Endothelial cell of umbilical vein (primary cell): ENCODE measurements around the gene RAI1. TPM values are rescaled to one million over a fixed set of nuclear protein-coding genes. Genes with fewer than 3 reads are reported as not detected.

Source experiments
- BruUV-seq: library from RNA; stranded (reverse); fragments of 400-500 nt; replicated peaks from 2 replicates; lab custom pipeline; 2021; lab: Mats Ljungman, UMichigan
- CTCF ChIA-PET: fragments of 300-600, 350-600 bp; sonication (Branson Sonifier 250); formaldehyde crosslinking; loops from one replicate; lab custom pipeline; 2021; ENCODE audit warnings: antibody characterized with exemption, inconsistent platforms; lab: Charles Lee
- POLR2A ChIA-PET: fragments of 300-600, 350-600 bp; sonication (Branson Sonifier 250); formaldehyde crosslinking; loops from one replicate; lab custom pipeline; 2021; ENCODE audit warnings: antibody characterized with exemption, inconsistent platforms; lab: Charles Lee
- DNase-seq: peaks from one replicate; pipeline ENCODE4 v3.0.0-alpha.2; 2011; ENCODE audit warnings: low read depth, low spot score
- FAIRE-seq: peaks from 2 replicates; lab custom pipeline; 2011; peaks lifted over from hg19 to GRCh38; lab: Jason Lieb, UNC
- H2AFZ ChIP-seq: 2 replicates; pipeline ENCODE4 v1.6.0; 2012; ENCODE audit warnings: low read depth, low read length, control low read depth, inconsistent platforms
- H3K27ac ChIP-seq: 2 replicates; pipeline ENCODE4 v1.5.1; 2011; ENCODE audit warnings: low read depth, mild to moderate bottlenecking, control low read depth, low read length, moderate library complexity; ENCODE audit not compliant: insufficient read depth
- H3K27me3 ChIP-seq, 2 experiments: 2 replicates each; pipeline versions ENCODE4 v1.6.0 to v1.6.1; 2011; ENCODE audit warnings: low read length in 2 of 2, mixed read lengths in 1 of 2; ENCODE audit not compliant: control insufficient read depth in 2 of 2, insufficient read depth in 2 of 2
- H3K36me3 ChIP-seq, 2 experiments: 2 replicates in 1 of 2; 3 replicates in 1 of 2; pipeline ENCODE4 v1.5.1; 2011; ENCODE audit warnings: low read length in 2 of 2, mild to moderate bottlenecking in 1 of 2, moderate library complexity in 1 of 2; ENCODE audit not compliant: control insufficient read depth in 2 of 2, insufficient read depth in 2 of 2; ENCODE audit errors: extremely low read depth in 1 of 2
- H3K4me1 ChIP-seq: 3 replicates; pipeline ENCODE4 v1.5.1; 2011; ENCODE audit warnings: mild to moderate bottlenecking, low read length; ENCODE audit not compliant: control insufficient read depth, insufficient read depth; ENCODE audit errors: extremely low read depth
- H3K4me2 ChIP-seq: 2 replicates; pipeline ENCODE4 v1.6.1; 2011; ENCODE audit warnings: low read length, control low read depth, mixed read lengths; ENCODE audit not compliant: insufficient read depth
- H3K4me3 ChIP-seq, 3 experiments: fragments of 200-600 bp in 1 of 3; sonication (generic), shearing (Covaris generic) in 1 of 3; replicated peaks in 1 of 3; 2 replicates each; pipeline ENCODE4 v1.5.1; 2011 to 2016; ENCODE audit warnings: control low read depth in 3 of 3, low read length in 3 of 3, mild to moderate bottlenecking in 2 of 3, inconsistent platforms in 1 of 3, low read depth in 1 of 3, moderate library complexity in 1 of 3; ENCODE audit not compliant: insufficient read depth in 1 of 3
- H3K79me2 ChIP-seq: 2 replicates; pipeline ENCODE4 v1.6.0; 2012; ENCODE audit warnings: low read length, inconsistent platforms; ENCODE audit not compliant: control insufficient read depth, insufficient read depth
- H3K9ac ChIP-seq: replicated peaks from 2 replicates; pipeline ENCODE3; 2011; ENCODE audit warnings: low read length, control low read depth; ENCODE audit not compliant: insufficient read depth; ENCODE audit errors: extremely low read depth
- H3K9me1 ChIP-seq: replicated peaks from 3 replicates; pipeline ENCODE4 v1.6.0; 2011; ENCODE audit warnings: mild to moderate bottlenecking, low read length; ENCODE audit not compliant: control insufficient read depth, insufficient read depth; ENCODE audit errors: extremely low read depth
- H3K9me3 ChIP-seq: replicated peaks from 2 replicates; pipeline ENCODE4 v1.5.1; 2012; ENCODE audit warnings: low read length, inconsistent platforms; ENCODE audit not compliant: control insufficient read depth, insufficient read depth
- H4K20me1 ChIP-seq: replicated peaks from 2 replicates; pipeline ENCODE3; 2011; ENCODE audit warnings: mild to moderate bottlenecking, low read length; ENCODE audit not compliant: control insufficient read depth, insufficient read depth; ENCODE audit errors: extremely low read depth
- CTCF ChIP-seq, 2 donors: IDR thresholded peaks; 1 replicate in 1 of 2; 2 replicates in 1 of 2; pipeline ENCODE4 v1.5.1; 2011; ENCODE audit warnings: low read length in 2 of 2, mild to moderate bottlenecking in 2 of 2, moderate library complexity in 2 of 2, control low read depth in 1 of 2, inconsistent platforms in 1 of 2, low read depth in 1 of 2; ENCODE audit not compliant: insufficient read depth in 1 of 2; ENCODE audit errors: extremely low read depth in 1 of 2
- EZH2 ChIP-seq: IDR thresholded peaks from 2 replicates; pipeline ENCODE4 v1.6.1; 2012; ENCODE audit warnings: borderline replicate concordance, low read depth, mild to moderate bottlenecking, moderate library complexity, low read length, inconsistent platforms; ENCODE audit not compliant: severe bottlenecking
- FOS ChIP-seq: IDR thresholded peaks from 2 replicates; pipeline ENCODE4 v1.6.1; 2011; ENCODE audit warnings: mild to moderate bottlenecking, low read length, moderate library complexity, borderline replicate concordance; ENCODE audit not compliant: insufficient read depth
- GATA2 ChIP-seq: IDR thresholded peaks from 2 replicates; pipeline ENCODE4 v1.7.0; 2011; ENCODE audit warnings: low read depth, mild to moderate bottlenecking, moderate library complexity, mixed read lengths, low read length; ENCODE audit not compliant: insufficient read length, insufficient read depth
- JUN ChIP-seq: IDR thresholded peaks from 2 replicates; pipeline ENCODE4 v1.6.1; 2011; ENCODE audit warnings: borderline replicate concordance, low read depth; ENCODE audit not compliant: insufficient read length, insufficient read depth
- MAX ChIP-seq: IDR thresholded peaks from 2 replicates; pipeline ENCODE4 v1.6.1; 2011; ENCODE audit not compliant: insufficient read depth, insufficient read length
- MYC ChIP-seq: IDR thresholded peaks from one replicate; pipeline ENCODE4 v1.6.1; 2011; ENCODE audit warnings: mild to moderate bottlenecking, low read depth, low read length
- POLR2A ChIP-seq: IDR thresholded peaks from 2 replicates; pipeline ENCODE4 v1.6.1; 2012; ENCODE audit warnings: low read depth, mild to moderate bottlenecking, control low read depth, low read length
- POLR2AphosphoS5 ChIP-seq: IDR thresholded peaks from 2 replicates; pipeline ENCODE4 v1.6.1; 2012; ENCODE audit warnings: low read depth, mild to moderate bottlenecking, control low read depth, low read length, moderate library complexity; ENCODE audit not compliant: insufficient read depth
- dilution Hi-C: fragments of 300-500 bp; cut with MboI; formaldehyde crosslinking; loops from one replicate; pipeline ENCODE4 v1.15.0; 2019; ENCODE audit warnings: low sequenced_read_pairs; ENCODE audit not compliant: extremely low pct_ligation_motif_present
- intact Hi-C: fragments of 100-400 bp; cut with micrococcal nuclease; formaldehyde crosslinking; loops from one replicate; pipeline ENCODE4 v1.10.0; 2022
- polyA plus RNA-seq, 4 experiments: library from polyadenylated mRNA; depleted of rRNA in 3 of 4; stranded (reverse) in 3 of 4; unstranded in 1 of 4; fragments of >200 nt; gene quantifications; 2 replicates each; pipeline versions ENCODE4 v1.2.1 to v1.2.3, GENCODE V29; 2011 to 2012; ENCODE audit warnings: missing spikeins in 1 of 4
- total RNA-seq: library from RNA; stranded (reverse); gene quantifications from 2 replicates; pipeline ENCODE4 v1.2.3, GENCODE V29; 2021

RAI1 gene
- total and polyA plus RNA-seq, 2 donors (not counting 3 experiments of a cell fraction or from before 2014, with no cell fraction given): 7.8 to 43.3 TPM

- no TSS peak for BruUV-seq
- no peaks in the 10 kb centered on the region for H3K9me1 ChIP-seq
- H3K9me3 ChIP-seq: no peaks in the 10 kb centered on the region
- H2AFZ ChIP-seq: no peak overlapping the region
- ChIA-PET CTCF (no interaction called here), POLR2A (no interaction called here)
- no peak for DNase-seq
- H3K4me1 ChIP-seq: no peaks in the 10 kb centered on the region
- no peak overlapping the region for H3K27ac ChIP-seq
- no peak for TF ChIP-seq FOS
- TF ChIP-seq JUN: no peak
- TF ChIP-seq POLR2AphosphoS5: no peak
- TF ChIP-seq GATA2: no peak
- no peak for TF ChIP-seq CTCF (IDR thresholded peaks at IDR 0.05; ENCODE audit: extremely low read depth in 1 of 2, insufficient read depth in 1 of 2, low read depth in 1 of 2, low read length in 2 of 2)
- no peak for TF ChIP-seq MAX
- TF ChIP-seq POLR2A: no peak
- no peak for TF ChIP-seq EZH2
- TF ChIP-seq MYC: no peak
- intact Hi-C loops: no loop called here
- FAIRE-seq: no peak
- no peaks in the 10 kb centered on the region for H3K27me3 ChIP-seq
- no peak overlapping the region for H3K4me3 ChIP-seq
- H3K36me3 ChIP-seq: peaks cover 10 to 55% of the 10 kb centered on the region in 2 experiments
- dilution Hi-C loops: no loop called here
- H3K79me2 ChIP-seq: no peaks in the 10 kb centered on the region
- no peak overlapping the region for H3K9ac ChIP-seq
- no peaks in the 10 kb centered on the region for H4K20me1 ChIP-seq
- no peak overlapping the region for H3K4me2 ChIP-seq
Observed at GRCh38 chr17:17798573-17799255, 117.5 kb downstream of the RAI1 start.
